GM12878 (cell line): ENCODE data around the gene ZNF615. TPM values are rescaled to one million over a fixed set of nuclear protein-coding genes. Genes with fewer than 3 reads are reported as not detected.

Experiments
- ATAC-seq: fragments of 200-7000 bp; cut with Tn5 transposase; 3 replicates; pipeline ENCODE4 v1.9.1; 2020; ENCODE audit warnings: mild to moderate bottlenecking, moderate library complexity
- BruUV-seq: library from RNA; stranded (reverse); fragments of 400-500 nt; replicated peaks from 2 replicates; lab custom pipeline; 2021; lab: Mats Ljungman, UMichigan
- CTCF ChIA-PET: fragments of 300-600 bp; sonication (Branson Sonifier 250); formaldehyde crosslinking; extraction: SDS; loops from one replicate; lab custom pipeline; 2021; ENCODE audit warnings: inconsistent platforms; lab: Yijun Ruan, JAX
- POLR2A ChIA-PET: fragments of 350-600 bp; formaldehyde crosslinking; extraction: SDS; loops from one replicate; lab custom pipeline; 2021; ENCODE audit warnings: inconsistent platforms; lab: Charles Lee
- RAD21 ChIA-PET: fragments of 300-600 bp; sonication (Branson Sonifier 250); formaldehyde crosslinking; loops from one replicate; lab custom pipeline; 2023; ENCODE audit warnings: antibody characterized with exemption; ENCODE audit not compliant: unreplicated experiment; lab: Charles Lee
- SMC1A ChIA-PET: fragments of 300-600 bp; sonication (Branson Sonifier 250); formaldehyde crosslinking; loops from one replicate; lab custom pipeline; 2023; ENCODE audit not compliant: unreplicated experiment, uncharacterized antibody; lab: Charles Lee
- DNase-seq: peaks from one replicate; pipeline ENCODE4 v3.0.0-alpha.2; 2011; ENCODE audit warnings: low read depth, low spot score
- FAIRE-seq: peaks from 3 replicates; lab custom pipeline; 2011; peaks lifted over from hg19 to GRCh38; lab: Jason Lieb, UNC
- H2AFZ ChIP-seq: 2 replicates; pipeline ENCODE4 v1.6.0; 2011; ENCODE audit warnings: low read depth, low read length, control low read depth; ENCODE audit not compliant: control insufficient read depth
- H3K27ac ChIP-seq: 2 replicates; pipeline ENCODE4 v1.5.1; 2011; ENCODE audit warnings: control low read depth; ENCODE audit not compliant: control insufficient read depth, insufficient read depth
- H3K27me3 ChIP-seq, 2 experiments: replicated peaks in 1 of 2; 2 replicates each; pipeline versions ENCODE4 v1.6.0 to v1.6.1; 2011; ENCODE audit warnings: low read length in 1 of 2; ENCODE audit not compliant: control insufficient read depth in 2 of 2, insufficient read depth in 2 of 2
- H3K36me3 ChIP-seq, 2 experiments: 2 replicates each; pipeline ENCODE4 v1.5.1; 2011; ENCODE audit warnings: low read length in 1 of 2; ENCODE audit not compliant: control insufficient read depth in 2 of 2, insufficient read depth in 2 of 2
- H3K4me1 ChIP-seq: 2 replicates; pipeline ENCODE4 v1.6.1; 2011; ENCODE audit warnings: mild to moderate bottlenecking, low read length, moderate library complexity, mixed read lengths; ENCODE audit not compliant: control insufficient read depth, insufficient read depth
- H3K4me2 ChIP-seq: 2 replicates; pipeline ENCODE4 v1.6.0; 2011; ENCODE audit warnings: control low read depth; ENCODE audit not compliant: control insufficient read depth, insufficient read depth
- H3K4me3 ChIP-seq: fragments of 200-600 bp; sonication (generic); 2 replicates; pipeline ENCODE4 v1.5.1; 2016
- H3K79me2 ChIP-seq: 2 replicates; pipeline ENCODE4 v1.6.0; 2011; ENCODE audit warnings: low read length; ENCODE audit not compliant: control insufficient read depth, insufficient read depth
- H3K9ac ChIP-seq: 2 replicates; pipeline ENCODE4 v1.8.0; 2011; ENCODE audit warnings: low read length, control low read depth, mixed read lengths; ENCODE audit not compliant: control insufficient read depth, insufficient read depth
- H3K9me3 ChIP-seq: replicated peaks from 3 replicates; pipeline ENCODE4 v1.5.1; 2011; ENCODE audit warnings: mild to moderate bottlenecking, low read length; ENCODE audit not compliant: control insufficient read depth, insufficient read depth
- H4K20me1 ChIP-seq: 2 replicates; pipeline ENCODE4 v1.6.0; 2011; ENCODE audit not compliant: control insufficient read depth, insufficient read depth
- BMI1 ChIP-seq: fragments of 450-650 bp; IDR thresholded peaks from 2 replicates; pipeline ENCODE4 v1.6.1; 2016; ENCODE audit warnings: mild to moderate bottlenecking, moderate library complexity, borderline replicate concordance
- BRCA1 ChIP-seq: IDR thresholded peaks from 2 replicates; pipeline ENCODE4 v1.6.1; 2011; ENCODE audit warnings: low read depth, low read length, improper control_type of control experiment
- CEBPB ChIP-seq, 2 experiments: fragments of 150-350 bp in 1 of 2; IDR thresholded peaks; 2 replicates each; pipeline ENCODE4 v1.6.1; 2012 to 2014; ENCODE audit warnings: low read depth in 2 of 2, low read length in 2 of 2, borderline replicate concordance in 1 of 2, inconsistent platforms in 1 of 2
- CHD1 ChIP-seq: IDR thresholded peaks from 2 replicates; pipeline ENCODE4 v1.6.1; 2012; ENCODE audit warnings: low read depth, low read length, improper control_type of control experiment
- CREB1 ChIP-seq: IDR thresholded peaks from 2 replicates; pipeline ENCODE4 v1.6.1; 2012; ENCODE audit warnings: low read depth, mild to moderate bottlenecking, inconsistent platforms
- CREM ChIP-seq: IDR thresholded peaks from 2 replicates; pipeline ENCODE4 v1.6.1; 2014; ENCODE audit warnings: antibody characterized with exemption, low read depth
- GABPA ChIP-seq: IDR thresholded peaks from 2 replicates; pipeline ENCODE4 v1.6.1; 2014; ENCODE audit warnings: antibody characterized with exemption, low read depth, mild to moderate bottlenecking, inconsistent platforms
- IKZF1 ChIP-seq: fragments of 450-650 bp; conservative IDR thresholded peaks from 2 replicates; pipeline ENCODE4 v1.6.1; 2017; ENCODE audit warnings: antibody characterized with exemption, mild to moderate bottlenecking
- KLF5 ChIP-seq: fragments of 450-650 bp; IDR thresholded peaks from 2 replicates; pipeline ENCODE4 v1.6.1; 2014; ENCODE audit warnings: mild to moderate bottlenecking; ENCODE audit not compliant: partially characterized antibody
- MTA2 ChIP-seq: fragments of 450-650 bp; IDR thresholded peaks from 2 replicates; pipeline ENCODE4 v1.6.1; 2016; ENCODE audit warnings: low read depth, mild to moderate bottlenecking, moderate library complexity
- MTA3 ChIP-seq: IDR thresholded peaks from 2 replicates; pipeline ENCODE4 v1.6.1; 2012; ENCODE audit warnings: low read length, inconsistent platforms, borderline replicate concordance
- RAD51 ChIP-seq: fragments of 450-650 bp; IDR thresholded peaks from 2 replicates; pipeline ENCODE4 v1.6.1; 2016; ENCODE audit warnings: moderate library complexity, mild to moderate bottlenecking, inconsistent platforms
- RCOR1 ChIP-seq: conservative IDR thresholded peaks from 2 replicates; pipeline ENCODE4 v1.6.1; 2012; ENCODE audit warnings: low read depth, low read length, improper control_type of control experiment
- RFX5 ChIP-seq: IDR thresholded peaks from 2 replicates; pipeline ENCODE4 v1.6.1; 2011; ENCODE audit warnings: low read depth, low read length, improper control_type of control experiment
- ZNF207 ChIP-seq: fragments of 450-650 bp; IDR thresholded peaks from 2 replicates; pipeline ENCODE4 v1.6.1; 2014; ENCODE audit warnings: antibody characterized with exemption, mild to moderate bottlenecking, borderline replicate concordance
- ZNF217 ChIP-seq: fragments of 450-650 bp; IDR thresholded peaks from 2 replicates; pipeline ENCODE4 v1.6.1; 2017; ENCODE audit warnings: antibody characterized with exemption, mild to moderate bottlenecking
- ZNF24 ChIP-seq: fragments of 450-650 bp; IDR thresholded peaks from 2 replicates; pipeline ENCODE4 v1.6.1; 2017; ENCODE audit warnings: antibody characterized with exemption, mild to moderate bottlenecking
- ZNF384 ChIP-seq: IDR thresholded peaks from 2 replicates; pipeline ENCODE4 v1.6.1; 2012; ENCODE audit warnings: low read depth, mild to moderate bottlenecking, low read length, improper control_type of control experiment, borderline replicate concordance
- ZNF622 ChIP-seq: fragments of 450-650 bp; IDR thresholded peaks from 2 replicates; pipeline ENCODE4 v1.6.1; 2017; ENCODE audit warnings: mild to moderate bottlenecking, inconsistent platforms
- WGBS: methylation state at CpG from one replicate; pipeline ENCODE4 v1.1.6; 2016; ENCODE audit warnings: low lambda C conversion rate; ENCODE audit not compliant: insufficient replicate concordance, insufficient coverage; ENCODE audit errors: missing lambda C conversion rate; 5-methylcytosine and 5-hydroxymethylcytosine counted together
- in situ Hi-C: fragments of 300-500 bp; cut with MboI; formaldehyde crosslinking; loops from 9 replicates; pipeline ENCODE4 v1.14.3; 2018; ENCODE audit warnings: mixed read lengths
- intact Hi-C: fragments of 100-400 bp; cut with micrococcal nuclease; formaldehyde crosslinking; loops from one replicate; pipeline ENCODE4 v1.14.2; 2022; ENCODE audit not compliant: unreplicated experiment
- polyA plus RNA-seq, 11 experiments: library from polyadenylated mRNA; depleted of rRNA in 4 of 11; unstranded in 6 of 11; stranded (reverse) in 5 of 11; fragments of >200 nt; fragmentation: Nextera tagmentation in 4 of 11; fragmentation: Illumina TruSeq in 1 of 11; extraction: Ambion mirVana in 4 of 11; extraction: Trizol in 1 of 11; gene quantifications; 1 replicate in 1 of 11; 2 replicates in 10 of 11; pipeline versions ENCODE4 v1.2.1 to v1.2.3, GENCODE V29; 2011 to 2016; ENCODE audit warnings: inconsistent platforms in 2 of 11, missing spikeins in 2 of 11, low read depth in 1 of 11
- total RNA-seq, 4 experiments: library from RNA; depleted of rRNA in 3 of 4; stranded (reverse); fragments of >200 nt in 3 of 4; fragmentation: Illumina TruSeq in 1 of 4; extraction: Trizol in 1 of 4; gene quantifications; 2 replicates each; pipeline versions ENCODE4 v1.2.1 to v1.2.3, GENCODE V29; 2013 to 2021
- TF ChIP-seq, protein P1 (sequence below): fragments of 450-650 bp; IDR thresholded peaks from 2 replicates; pipeline ENCODE4 v1.6.1; 2016; ENCODE audit warnings: mild to moderate bottlenecking
- TF ChIP-seq, protein P2 (sequence below): fragments of 450-650 bp; IDR thresholded peaks from 2 replicates; pipeline ENCODE4 v1.6.1; 2016; ENCODE audit warnings: mild to moderate bottlenecking

ZNF615 gene
- total and polyA plus RNA-seq, 10 of the 15 experiments (the other 5 are each of a cell fraction or from before 2014, with no cell fraction given): 1.7 to 7.2 (median 4.2) TPM

DNA sequence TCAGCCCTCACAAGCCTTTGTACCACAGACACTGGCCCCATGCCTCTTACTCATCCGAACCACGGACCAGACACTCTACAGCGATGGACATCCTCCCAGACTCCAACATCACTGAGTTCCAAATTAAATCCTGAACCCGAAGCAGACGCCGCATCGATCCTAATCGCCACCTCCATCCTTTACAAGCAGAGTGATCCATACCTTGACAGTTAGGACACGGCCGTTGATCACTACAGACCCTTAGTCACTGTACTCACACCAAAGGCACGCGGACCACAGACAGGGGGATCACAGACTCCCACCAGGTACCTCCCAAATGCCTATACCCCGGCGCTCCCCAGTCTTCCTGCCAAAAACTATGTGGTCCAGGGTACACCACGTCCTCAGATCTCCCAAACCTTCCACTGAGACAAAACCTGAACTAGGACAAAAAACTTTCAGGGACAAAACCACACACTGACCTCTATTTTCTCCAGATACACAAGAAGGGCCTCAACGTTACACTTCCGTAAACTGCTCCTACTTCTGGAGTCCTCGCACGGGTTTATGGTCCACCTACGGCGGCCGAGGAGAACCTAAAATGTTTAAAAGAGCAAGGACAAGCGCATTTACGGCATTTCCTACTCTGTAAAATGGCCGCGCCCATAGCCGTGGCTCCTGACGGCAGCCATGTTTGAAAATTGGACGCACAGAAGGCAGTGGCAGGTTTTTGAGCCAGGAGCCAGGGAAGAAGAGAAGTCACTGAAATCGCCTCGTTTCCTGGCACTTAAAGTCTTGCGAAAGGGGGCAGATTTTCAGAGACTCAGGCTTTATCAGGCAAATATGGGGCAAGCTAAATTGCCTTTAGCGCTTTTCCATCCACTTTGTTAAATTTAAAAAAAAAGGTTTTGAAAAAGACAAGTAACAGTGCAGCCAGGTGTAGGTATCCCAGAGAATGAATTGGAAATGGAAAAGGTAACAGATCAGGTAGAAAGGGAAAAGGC, 21.4 kb downstream of the ZNF615 start, which contains the start of gene ZNF350 (continued):
- TF ChIP-seq, protein P1, sequence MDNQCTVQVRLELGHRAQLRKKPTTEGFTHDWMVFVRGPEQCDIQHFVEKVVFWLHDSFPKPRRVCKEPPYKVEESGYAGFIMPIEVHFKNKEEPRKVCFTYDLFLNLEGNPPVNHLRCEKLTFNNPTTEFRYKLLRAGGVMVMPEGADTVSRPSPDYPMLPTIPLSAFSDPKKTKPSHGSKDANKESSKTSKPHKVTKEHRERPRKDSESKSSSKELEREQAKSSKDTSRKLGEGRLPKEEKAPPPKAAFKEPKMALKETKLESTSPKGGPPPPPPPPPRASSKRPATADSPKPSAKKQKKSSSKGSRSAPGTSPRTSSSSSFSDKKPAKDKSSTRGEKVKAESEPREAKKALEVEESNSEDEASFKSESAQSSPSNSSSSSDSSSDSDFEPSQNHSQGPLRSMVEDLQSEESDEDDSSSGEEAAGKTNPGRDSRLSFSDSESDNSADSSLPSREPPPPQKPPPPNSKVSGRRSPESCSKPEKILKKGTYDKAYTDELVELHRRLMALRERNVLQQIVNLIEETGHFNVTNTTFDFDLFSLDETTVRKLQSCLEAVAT: 0 out of 2 replicates have a peak, but pooled peaks have one; percentile 12
- TF ChIP-seq BRCA1 (no peak), KLF5 (peak; percentile 55), CHD1 (no peak), CREB1 (peak; percentile 68), ZNF207 (peak; percentile 38; the same call in 1 of the 2 replicates), RFX5 (no peak), IKZF1 (peak; percentile 94), CREM (peak; percentile 84; the same call in 1 of the 2 replicates), GABPA (0 out of 2 replicates have a peak, but pooled peaks have one; percentile 44)

DNA sequence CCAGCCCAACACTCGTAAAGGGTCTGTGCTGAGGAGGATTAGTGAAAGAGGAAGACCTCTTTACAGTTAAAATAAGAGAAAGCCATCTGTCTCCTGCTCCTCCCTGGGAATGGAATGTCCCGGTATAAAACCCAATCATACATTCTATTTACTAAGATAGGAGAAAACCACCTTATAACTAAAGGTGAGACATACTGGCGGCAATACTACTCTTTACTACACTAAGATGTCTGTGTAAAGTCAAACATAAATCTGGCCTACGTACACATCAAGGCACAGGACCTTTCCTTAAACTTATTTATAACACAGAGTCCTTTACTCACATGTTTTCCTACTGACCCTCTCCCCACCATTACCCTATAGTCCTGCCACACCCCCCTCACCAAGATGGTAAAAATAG, 24.6 kb downstream of the ZNF615 start:
- ChIA-PET SMC1A (no interaction called here), RAD21 (no interaction called here), CTCF (no interaction called here), POLR2A (no interaction called here)
- Histone ChIP-seq H3K27me3 (no peaks in the 10 kb centered on the region), H3K79me2 (peaks cover 16% of the 10 kb centered on the region), H3K27ac (no peak overlapping the region), H3K36me3 (no peaks in the 10 kb centered on the region; a peak in 1 of 4 replicates), H3K9ac (no peak overlapping the region), H3K4me2 (no peak overlapping the region), H4K20me1 (no peaks in the 10 kb centered on the region), H3K4me3 (no peak overlapping the region), H3K4me1 (no peaks in the 10 kb centered on the region), H3K9me3 (peaks cover 23% of the 10 kb centered on the region; the same call in 2 of the 3 replicates), H2AFZ (no peak overlapping the region)
- DNase-seq (no peak), FAIRE-seq (no peak), ATAC-seq (no peak)
- no TSS peak for BruUV-seq
- intact Hi-C loops: no loop called here
- 100% methylated on average over 4 of the region's 4 CpGs for WGBS
- in situ Hi-C loops: no loop called here
- TF ChIP-seq ZNF217 (no peak), ZNF622 (no peak), RAD51 (no peak), ZNF24 (no peak), ZNF384 (no peak), MTA2 (no peak), MTA3 (no peak), CEBPB (IDR thresholded peaks at IDR 0.05; ENCODE audit: borderline replicate concordance in 1 of 2, low read depth in 2 of 2, low read length in 2 of 2) (no peak), BMI1 (no peak), RCOR1 (no peak)
- TF ChIP-seq, protein P2, sequence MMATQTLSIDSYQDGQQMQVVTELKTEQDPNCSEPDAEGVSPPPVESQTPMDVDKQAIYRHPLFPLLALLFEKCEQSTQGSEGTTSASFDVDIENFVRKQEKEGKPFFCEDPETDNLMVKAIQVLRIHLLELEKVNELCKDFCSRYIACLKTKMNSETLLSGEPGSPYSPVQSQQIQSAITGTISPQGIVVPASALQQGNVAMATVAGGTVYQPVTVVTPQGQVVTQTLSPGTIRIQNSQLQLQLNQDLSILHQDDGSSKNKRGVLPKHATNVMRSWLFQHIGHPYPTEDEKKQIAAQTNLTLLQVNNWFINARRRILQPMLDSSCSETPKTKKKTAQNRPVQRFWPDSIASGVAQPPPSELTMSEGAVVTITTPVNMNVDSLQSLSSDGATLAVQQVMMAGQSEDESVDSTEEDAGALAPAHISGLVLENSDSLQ: no peak
